ENCODE results near the gene PDE7B. TPM values are rescaled to one million over a fixed set of nuclear protein-coding genes. Genes with fewer than 3 reads are reported as not detected.
A peak's percentile ranks its signal among the peaks of the same experiment; 100 is the strongest.

PDE7B gene
- 3.9 and 5.1 TPM in 2 replicates for total RNA-seq (ENCODE audit: low replicate concordance)
- long read RNA-seq, full-length matches to known transcripts, result 3 of 8 reads
- long read RNA-seq, partial matches to known transcripts, result 2 of 8 reads
- long read RNA-seq, other reads (novel, unspliced or antisense), result 3 of 8 reads

DNA sequence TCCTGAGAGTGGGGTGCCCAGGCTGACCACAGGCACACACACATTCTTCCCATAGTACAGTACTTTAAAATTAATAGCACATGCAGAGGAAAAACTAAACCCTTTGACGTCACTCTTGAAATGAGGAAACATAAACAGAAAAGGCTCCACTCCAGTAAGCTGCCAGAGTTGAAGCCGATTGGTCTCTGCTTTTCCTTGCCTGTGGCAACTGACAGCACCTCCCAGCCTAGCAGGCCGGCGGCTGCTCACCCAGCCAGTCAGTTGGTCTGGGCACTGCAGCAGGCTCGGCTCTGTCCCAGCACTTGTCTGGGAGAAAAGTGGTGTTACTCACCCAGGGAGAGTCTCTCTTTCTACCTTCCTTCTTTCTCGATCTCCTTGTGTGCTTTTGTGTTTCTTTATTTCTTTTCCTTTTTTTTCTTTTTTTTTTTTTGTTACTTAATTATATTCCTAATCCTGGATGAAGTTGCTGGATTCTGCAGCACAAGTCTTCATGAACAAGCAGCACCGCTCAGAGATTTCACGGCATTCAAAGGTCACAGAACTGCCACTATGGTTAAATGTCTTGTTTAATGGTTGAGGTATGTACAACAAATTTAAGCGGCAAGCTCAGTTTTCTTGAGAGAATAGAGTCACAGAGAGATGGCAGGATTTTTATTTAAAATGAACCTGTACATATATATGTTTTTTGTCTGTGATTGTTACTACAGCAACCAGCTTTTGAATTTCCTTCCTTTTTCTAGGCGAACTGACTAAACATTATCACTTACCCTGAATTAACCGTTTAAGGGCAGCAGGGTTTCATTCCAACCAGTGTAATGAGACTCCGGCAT is at the start of gene PDE7B:
TSS of gene PDE7B (plus strand) at position 260 of the 830 bp plus-strand sequence.
- no peaks in the 10 kb centered on the region for H3K36me3 Mint-ChIP-seq
- peak within 1 kb of the TSS; percentile 80 for H3K4me3 Mint-ChIP-seq
- peak within 1 kb of the TSS; percentile 93 for H3K27ac Mint-ChIP-seq
- no peaks in the 10 kb centered on the region for H3K9me3 Mint-ChIP-seq
- TF ChIP-seq, protein P1, sequence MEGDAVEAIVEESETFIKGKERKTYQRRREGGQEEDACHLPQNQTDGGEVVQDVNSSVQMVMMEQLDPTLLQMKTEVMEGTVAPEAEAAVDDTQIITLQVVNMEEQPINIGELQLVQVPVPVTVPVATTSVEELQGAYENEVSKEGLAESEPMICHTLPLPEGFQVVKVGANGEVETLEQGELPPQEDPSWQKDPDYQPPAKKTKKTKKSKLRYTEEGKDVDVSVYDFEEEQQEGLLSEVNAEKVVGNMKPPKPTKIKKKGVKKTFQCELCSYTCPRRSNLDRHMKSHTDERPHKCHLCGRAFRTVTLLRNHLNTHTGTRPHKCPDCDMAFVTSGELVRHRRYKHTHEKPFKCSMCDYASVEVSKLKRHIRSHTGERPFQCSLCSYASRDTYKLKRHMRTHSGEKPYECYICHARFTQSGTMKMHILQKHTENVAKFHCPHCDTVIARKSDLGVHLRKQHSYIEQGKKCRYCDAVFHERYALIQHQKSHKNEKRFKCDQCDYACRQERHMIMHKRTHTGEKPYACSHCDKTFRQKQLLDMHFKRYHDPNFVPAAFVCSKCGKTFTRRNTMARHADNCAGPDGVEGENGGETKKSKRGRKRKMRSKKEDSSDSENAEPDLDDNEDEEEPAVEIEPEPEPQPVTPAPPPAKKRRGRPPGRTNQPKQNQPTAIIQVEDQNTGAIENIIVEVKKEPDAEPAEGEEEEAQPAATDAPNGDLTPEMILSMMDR (conservative IDR thresholded peaks at IDR 0.05), result no peak
- no peaks in the 10 kb centered on the region for H3K27me3 Mint-ChIP-seq
- peaks cover 22% of the 10 kb centered on the region for H3K4me1 Mint-ChIP-seq (ENCODE audit: unreplicated experiment)
- DNase-seq (ENCODE audit: extremely low spot score, unreplicated experiment), result peak; percentile 73

DNA sequence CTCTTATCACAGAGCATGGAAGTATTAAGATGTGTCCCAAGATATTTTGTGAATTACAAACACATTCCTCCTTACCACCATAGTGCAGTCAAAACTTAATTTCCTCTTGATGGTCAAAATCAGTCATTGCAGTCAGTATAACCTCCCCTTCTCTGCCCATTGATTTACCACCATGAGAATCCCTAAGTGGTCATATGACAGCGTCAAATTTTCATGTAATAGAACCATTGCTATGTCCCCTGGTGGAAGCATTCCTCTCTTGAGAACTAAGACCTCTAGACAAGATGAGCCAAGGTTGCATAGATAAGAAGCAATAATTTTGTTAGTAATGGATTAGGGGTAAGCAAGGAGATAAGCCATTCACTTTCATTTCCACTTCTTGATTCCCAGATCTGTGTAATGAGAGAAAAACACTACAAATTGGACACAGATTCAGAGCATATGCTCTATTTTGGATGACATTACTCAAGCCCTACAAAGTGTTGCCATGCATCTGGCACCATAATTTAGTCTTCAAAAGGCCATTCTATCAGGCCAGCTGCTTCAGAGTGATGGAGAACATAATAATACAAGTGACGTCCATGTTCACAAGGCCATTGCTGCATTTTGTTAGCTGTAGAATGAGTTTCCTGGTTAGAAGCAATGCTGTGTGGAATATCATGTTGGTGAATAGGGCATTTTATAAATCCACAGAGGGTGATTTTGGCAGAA is 49.6 kb upstream of the PDE7B start:
- Mint-ChIP-seq H3K27ac (no peak overlapping the region), H3K36me3 (no peaks in the 10 kb centered on the region), H3K4me1 (ENCODE audit: unreplicated experiment) (peaks cover 6% of the 10 kb centered on the region), H3K4me3 (no peak overlapping the region), H3K27me3 (no peaks in the 10 kb centered on the region), H3K9me3 (no peaks in the 10 kb centered on the region)
- DNase-seq (ENCODE audit: extremely low spot score, unreplicated experiment), result no peak
- TF ChIP-seq, protein P1 (conservative IDR thresholded peaks at IDR 0.05), result no peak

- Mint-ChIP-seq H3K27ac (no peak overlapping the region), H3K9me3 (peaks cover 7% of the 10 kb centered on the region), H3K36me3 (no peaks in the 10 kb centered on the region), H3K4me1 (ENCODE audit: unreplicated experiment) (peaks cover 6% of the 10 kb centered on the region), H3K4me3 (no peak overlapping the region), H3K27me3 (no peaks in the 10 kb centered on the region)
- TF ChIP-seq, protein P1 (conservative IDR thresholded peaks at IDR 0.05), result no peak
- DNase-seq (ENCODE audit: extremely low spot score, unreplicated experiment), result no peak
Observed at GRCh38 chr6:135810486-135810885, 41.0 kb upstream of the PDE7B start.

- DNase-seq (ENCODE audit: extremely low spot score, unreplicated experiment), result no peak
- TF ChIP-seq, protein P1 (conservative IDR thresholded peaks at IDR 0.05), result no peak
- H3K4me1 Mint-ChIP-seq (ENCODE audit: unreplicated experiment), result peaks cover 6% of the 10 kb centered on the region
- H3K4me3 Mint-ChIP-seq, result no peak overlapping the region
- H3K27me3 Mint-ChIP-seq, result no peaks in the 10 kb centered on the region
- peaks cover 7% of the 10 kb centered on the region for H3K9me3 Mint-ChIP-seq
- H3K36me3 Mint-ChIP-seq, result no peaks in the 10 kb centered on the region
- no peak overlapping the region for H3K27ac Mint-ChIP-seq
Observed at GRCh38 chr6:135811170-135811569, 40.3 kb upstream of the PDE7B start.

DNA sequence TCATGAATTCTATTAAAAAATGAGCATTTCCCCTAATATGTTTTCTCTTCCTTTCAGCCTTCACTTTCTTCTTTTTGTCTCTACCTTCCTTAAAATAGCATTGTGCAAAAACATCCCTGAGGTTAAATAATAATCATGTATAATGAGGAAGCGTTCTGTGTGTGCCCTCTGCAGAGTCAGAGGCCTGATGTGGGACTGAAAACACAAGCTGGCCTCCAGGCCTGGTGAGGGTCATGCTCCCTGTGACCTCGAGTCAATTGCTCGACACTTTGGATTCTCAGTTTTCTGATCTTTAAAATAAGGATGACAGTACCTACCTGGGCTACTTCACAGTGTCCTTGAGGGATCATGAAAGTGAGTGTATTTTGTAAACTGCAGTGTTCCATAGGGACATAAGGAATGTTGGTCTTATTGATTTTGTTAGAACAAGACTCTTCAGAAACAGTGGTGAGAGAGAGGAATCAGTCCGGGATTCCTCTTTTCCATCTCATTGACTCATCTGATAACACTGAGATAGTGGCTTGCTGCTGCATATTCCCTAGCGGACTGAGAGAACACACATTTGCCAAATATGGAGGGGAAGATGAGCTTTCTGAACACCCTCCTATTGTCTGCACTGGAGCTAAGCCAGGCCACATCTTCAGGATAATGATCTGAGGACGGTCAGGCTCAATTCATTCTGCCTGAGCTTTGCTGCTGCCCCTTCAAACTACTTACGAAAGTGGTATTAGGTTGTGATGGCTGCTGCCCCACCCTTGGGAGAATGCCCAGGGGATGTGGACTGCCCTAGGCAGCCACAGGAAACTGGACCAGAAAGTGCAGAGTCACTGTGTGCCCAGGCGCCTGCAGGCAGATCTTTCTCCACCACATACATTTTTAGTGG is 39.6 kb upstream of the PDE7B start:
- no peak overlapping the region for H3K4me3 Mint-ChIP-seq
- TF ChIP-seq, protein P1 (conservative IDR thresholded peaks at IDR 0.05), result no peak
- no peaks in the 10 kb centered on the region for H3K36me3 Mint-ChIP-seq
- H3K27ac Mint-ChIP-seq, result no peak overlapping the region
- H3K27me3 Mint-ChIP-seq, result no peaks in the 10 kb centered on the region
- peaks cover 7% of the 10 kb centered on the region for H3K9me3 Mint-ChIP-seq
- DNase-seq (ENCODE audit: extremely low spot score, unreplicated experiment), result no peak
- H3K4me1 Mint-ChIP-seq (ENCODE audit: unreplicated experiment), result peaks cover 6% of the 10 kb centered on the region
